ENCODE measurements around the gene TFF2.

DNA sequence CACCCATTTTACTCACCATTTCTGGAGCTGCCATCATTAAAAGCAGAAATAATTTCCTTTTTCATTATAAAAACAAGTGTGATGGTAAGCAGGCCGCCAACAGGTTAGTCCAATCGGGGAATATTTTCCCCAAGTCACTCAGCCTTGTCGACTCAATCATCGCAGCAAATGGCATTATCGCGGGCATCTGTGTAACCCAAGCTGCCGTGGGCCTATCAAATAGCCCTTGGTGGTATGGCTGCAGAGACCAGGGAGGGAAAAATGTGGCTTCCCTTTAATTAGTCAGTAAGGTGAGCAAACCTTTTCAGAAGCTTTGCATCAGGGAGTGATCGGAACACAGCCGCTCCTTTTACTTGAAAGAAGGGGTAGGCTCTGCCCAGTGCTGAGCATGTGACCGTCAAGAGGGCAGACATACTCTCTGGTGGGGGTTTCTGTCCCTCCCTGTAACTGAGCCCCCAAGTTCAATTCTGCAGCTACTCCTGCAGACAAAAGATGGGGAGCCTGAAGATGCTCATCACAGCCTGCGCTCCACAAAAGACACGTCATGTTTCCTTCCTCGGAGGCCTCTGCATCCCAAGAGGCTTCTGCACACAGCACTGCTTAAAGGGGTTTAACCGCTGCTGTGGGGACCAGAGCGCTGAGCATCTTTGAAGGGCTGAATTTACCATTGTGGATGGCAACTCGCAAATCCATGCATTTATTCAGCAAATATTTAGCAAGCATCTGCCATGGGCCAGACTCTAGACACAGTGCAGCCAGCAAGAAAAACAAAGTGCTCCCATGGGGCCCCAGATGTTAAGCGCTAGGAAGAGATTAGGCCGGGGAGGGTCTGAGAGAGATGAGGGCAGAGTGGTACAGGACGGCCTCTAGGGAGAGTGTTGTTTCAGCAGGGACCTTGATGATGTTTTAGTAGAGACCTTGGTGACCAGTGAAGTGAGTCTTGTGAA lies 46.3 kb upstream of the TFF2 start:
- TF ChIP-seq CTCF (IDR thresholded peaks at IDR 0.05) (no peak), POLR2AphosphoS5 (IDR thresholded peaks at IDR 0.05) (no peak), POLR2A (IDR thresholded peaks at IDR 0.05) (no peak)
